ENCODE data around the gene IQGAP2. TPM values are rescaled to one million over a fixed set of nuclear protein-coding genes. Genes with fewer than 3 reads are reported as not detected.

Gene IQGAP2
- total and polyA plus RNA-seq, 9 of the 15 experiments (the other 6 are each of a cell fraction or from before 2014, with no cell fraction given): 8.7 to 23.2 (median 17.4) TPM

DNA sequence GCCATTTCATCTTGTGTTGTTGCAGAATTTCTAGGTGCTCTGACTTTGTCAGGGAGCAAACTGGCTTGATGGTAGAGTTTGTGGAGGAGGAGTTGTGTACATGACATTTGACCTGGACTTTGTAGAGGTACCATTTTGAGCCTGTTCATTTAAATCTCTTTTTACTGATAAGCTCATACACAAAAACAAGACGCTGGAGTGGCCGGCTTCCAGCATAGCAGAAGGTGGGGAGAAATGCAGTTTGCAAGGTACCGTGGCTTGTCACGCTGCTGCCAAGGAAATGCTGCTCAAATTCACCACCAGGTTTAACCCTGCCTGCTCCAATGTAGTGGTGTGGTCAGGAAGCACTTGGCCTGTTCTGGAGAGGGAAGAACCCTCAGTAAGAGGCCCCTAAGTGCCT lies 18.9 kb upstream of the IQGAP2 start (continued):
- TF ChIP-seq, protein P1, sequence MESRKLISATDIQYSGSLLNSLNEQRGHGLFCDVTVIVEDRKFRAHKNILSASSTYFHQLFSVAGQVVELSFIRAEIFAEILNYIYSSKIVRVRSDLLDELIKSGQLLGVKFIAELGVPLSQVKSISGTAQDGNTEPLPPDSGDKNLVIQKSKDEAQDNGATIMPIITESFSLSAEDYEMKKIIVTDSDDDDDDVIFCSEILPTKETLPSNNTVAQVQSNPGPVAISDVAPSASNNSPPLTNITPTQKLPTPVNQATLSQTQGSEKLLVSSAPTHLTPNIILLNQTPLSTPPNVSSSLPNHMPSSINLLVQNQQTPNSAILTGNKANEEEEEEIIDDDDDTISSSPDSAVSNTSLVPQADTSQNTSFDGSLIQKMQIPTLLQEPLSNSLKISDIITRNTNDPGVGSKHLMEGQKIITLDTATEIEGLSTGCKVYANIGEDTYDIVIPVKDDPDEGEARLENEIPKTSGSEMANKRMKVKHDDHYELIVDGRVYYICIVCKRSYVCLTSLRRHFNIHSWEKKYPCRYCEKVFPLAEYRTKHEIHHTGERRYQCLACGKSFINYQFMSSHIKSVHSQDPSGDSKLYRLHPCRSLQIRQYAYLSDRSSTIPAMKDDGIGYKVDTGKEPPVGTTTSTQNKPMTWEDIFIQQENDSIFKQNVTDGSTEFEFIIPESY (CRISPR knock-in tag; IDR thresholded peaks at IDR 0.05): no peak

DNA sequence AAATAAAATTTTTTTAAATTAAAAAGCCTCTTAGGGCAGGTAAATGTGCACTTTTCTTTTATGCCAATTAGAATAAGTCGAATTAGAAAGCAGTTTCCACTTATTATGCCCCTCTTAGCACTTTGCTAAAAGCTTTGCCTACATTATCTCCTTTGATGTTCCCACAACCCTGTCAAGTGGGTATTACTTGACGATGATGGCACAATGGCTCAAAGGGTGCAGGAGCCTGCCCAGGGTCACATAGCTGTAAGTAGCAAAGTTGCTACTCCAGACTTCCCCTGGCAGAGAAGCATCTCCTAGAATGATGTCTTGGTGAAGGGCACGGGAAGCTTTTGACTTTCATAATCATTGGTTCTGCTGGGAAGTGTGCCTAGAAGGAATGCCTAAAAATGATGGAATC lies 18.4 kb upstream of the IQGAP2 start:
- Histone ChIP-seq H3K4me1 (replicated peaks in 1 of 2; ENCODE audit: control insufficient read depth in 2 of 2, insufficient read depth in 2 of 2, low read length in 2 of 2) (peaks cover 2 to 15% of the 10 kb centered on the region in 2 experiments; a peak in 3 of 5 replicates), H3K36me3 (ENCODE audit: control insufficient read depth, insufficient read depth, low read length) (no peaks in the 10 kb centered on the region), H3K79me2 (ENCODE audit: control insufficient read depth, insufficient read depth, low read length) (no peaks in the 10 kb centered on the region), H3K4me2 (ENCODE audit: insufficient read depth, low read length) (no peak overlapping the region), H3K4me3 (no peak overlapping the region), H4K20me1 (replicated peaks; ENCODE audit: control insufficient read depth, insufficient read depth, low read length) (no peaks in the 10 kb centered on the region), H3K9ac (ENCODE audit: insufficient read depth in 1 of 2, low read depth in 2 of 2, low read length in 2 of 2) (no peak overlapping the region), H3K9me1 (ENCODE audit: control insufficient read depth, insufficient read depth, low read length) (no peaks in the 10 kb centered on the region), H3K27me3 (ENCODE audit: control insufficient read depth in 2 of 2, insufficient read depth in 2 of 2, low read length in 2 of 2) (no peaks in the 10 kb centered on the region), H2AFZ (ENCODE audit: low read depth, low read length) (no peak overlapping the region), H3K27ac (ENCODE audit: extremely low read depth, low read depth, low read length) (no peak overlapping the region), H3K9me3 (replicated peaks; ENCODE audit: control insufficient read depth, insufficient read depth, low read depth, low read length) (no peaks in the 10 kb centered on the region)
- no peak for ATAC-seq
- no peak for FAIRE-seq
- ChIA-PET CTCF (ENCODE audit: low intra/inter-chr PET ratio) (no interaction called here), POLR2A (interaction anchor here (0.8 to 0.9 kb wide), 2 partner anchors 14 to 16 kb away, joined by 3 read pairs; no protein-coding TSS in a partner anchor)
- no peak for TF ChIP-seq GATAD2B (IDR thresholded peaks at IDR 0.05; ENCODE audit: borderline replicate concordance)
- intact Hi-C loops (cut with micrococcal nuclease): no loop called here
- in situ Hi-C loops (cut with MboI): no loop called here
- no peak for DNase-seq (ENCODE audit: extremely low read depth in 1 of 4, low spot score in 3 of 4)
- BruUV-seq (replicated peaks): no TSS peak
- WGBS (ENCODE audit: insufficient coverage, low coverage, missing lambda C conversion rate): 42% methylated on average over 3 of the region's 3 CpGs
